Right lobe of liver (tissue), 4 donors: ENCODE data around the gene CACNG8.

Source experiments
- CTCF ChIP-seq, 4 donors: fragments of 200-600 bp in 3 of 4; fragments of 450-650 bp in 1 of 4; IDR thresholded peaks; one replicate each; pipeline versions ENCODE4 v1.5.1 to v1.8.0; 2016 to 2022; ENCODE audit warnings: antibody characterized with exemption in 4 of 4, mild to moderate bottlenecking in 2 of 4
- POLR2A ChIP-seq: fragments of 450-650 bp; IDR thresholded peaks from one replicate; pipeline ENCODE4 v1.6.1; 2017; ENCODE audit warnings: antibody characterized with exemption, mild to moderate bottlenecking
- donor health status: DM: no; HTN: no; CAD: no.
- donor health status: DM: no; HTN: no; CAD: no.
- donor health status: DM: no; HTN: yes; CAD: no.

GRCh38 chr19:53947624-53948023, 15.1 kb upstream of the CACNG8 start:
- TF ChIP-seq CTCF (IDR thresholded peaks at IDR 0.05), result no peak
- no peak for TF ChIP-seq POLR2A
